ENCODE results near the gene FBXL16. TPM values are rescaled to one million over a fixed set of nuclear protein-coding genes. Genes with fewer than 3 reads are reported as not detected.

The FBXL16 gene
- polyA plus RNA-seq, 1 experiment = 0.67 TPM

DNA sequence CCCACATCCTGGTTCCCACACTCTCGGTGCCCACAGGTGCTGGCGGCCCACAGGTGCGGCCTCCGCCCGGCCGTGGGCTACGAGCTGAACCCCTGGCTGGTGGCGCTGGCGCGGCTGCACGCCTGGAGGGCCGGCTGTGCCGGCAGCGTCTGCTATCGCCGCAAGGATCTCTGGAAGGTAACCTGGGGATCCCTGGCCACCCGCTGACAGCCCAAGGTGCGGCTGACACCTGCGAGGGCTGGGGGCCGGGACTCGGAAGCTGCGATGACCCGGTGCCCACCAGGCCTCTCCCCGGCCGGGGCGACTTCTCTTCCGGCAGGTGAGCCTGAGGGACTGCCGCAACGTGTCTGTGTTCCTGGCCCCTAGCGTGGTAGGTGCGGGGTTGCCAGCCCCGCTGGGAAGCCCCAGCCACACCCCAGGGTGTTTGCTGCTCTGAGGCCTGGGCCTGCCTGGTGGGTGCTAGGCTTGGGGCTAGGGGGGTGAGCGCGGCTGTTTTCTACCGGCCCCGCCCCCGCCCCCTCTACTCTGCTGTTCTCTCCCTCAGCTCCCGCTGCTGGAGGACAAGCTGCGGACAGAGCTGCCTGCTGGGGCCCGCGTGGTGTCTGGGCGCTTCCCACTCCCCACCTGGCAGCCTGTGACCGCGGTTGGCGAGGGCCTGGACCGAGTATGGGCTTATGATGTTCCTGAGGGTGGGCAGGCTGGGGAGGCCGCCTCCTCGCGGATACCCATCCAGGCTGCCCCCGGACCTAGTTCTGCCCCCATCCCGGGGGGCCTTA lies 16.4 kb upstream of the FBXL16 start:
- DNase-seq (ENCODE audit: low read depth) = no peak
- Histone ChIP-seq H3K4me3 (ENCODE audit: low read depth, low read length) (peak overlapping the region; percentile 74), H3K36me3 (ENCODE audit: control insufficient read depth, insufficient read depth, low read length) (peaks cover 2% of the 10 kb centered on the region; the same call in 1 of the 2 replicates), H3K27me3 (ENCODE audit: control insufficient read depth, insufficient read depth, low read length) (no peaks in the 10 kb centered on the region)
- TF ChIP-seq CTCF (IDR thresholded peaks at IDR 0.05; ENCODE audit: insufficient read depth, low read depth, low read length) = no peak
- POLR2A ChIA-PET = no interaction called here
- CTCF ChIA-PET = interaction anchor here (1.1 to 1.6 kb wide), 5 partner anchors 8 to 384 kb away, joined by 3 to 6 read pairs (median 4); no protein-coding TSS in a partner anchor

- peak within 1 kb of the TSS; percentile 74 for H3K4me3 ChIP-seq (ENCODE audit: low read depth, low read length)
- POLR2A ChIA-PET = no interaction called here
- peaks cover 2% of the 10 kb centered on the region; the same call in 1 of the 2 replicates for H3K36me3 ChIP-seq (ENCODE audit: control insufficient read depth, insufficient read depth, low read length)
- H3K27me3 ChIP-seq (ENCODE audit: control insufficient read depth, insufficient read depth, low read length) = no peaks in the 10 kb centered on the region
- CTCF ChIA-PET = interaction anchor here (0.7 to 3.2 kb wide), 7 partner anchors 9 to 385 kb away, joined by 3 to 16 read pairs (median 4); no protein-coding TSS in a partner anchor
- no peak for DNase-seq (ENCODE audit: low read depth)
- TF ChIP-seq CTCF (IDR thresholded peaks at IDR 0.05; ENCODE audit: insufficient read depth, low read depth, low read length) = no peak
Observed at GRCh38 chr16:720990-721764, 15.6 kb upstream of the FBXL16 start, which contains the start of gene ANTKMT. ANTKMT (plus strand) TSS chr16:721146; CDS start chr16:721275, 129 bp downstream.

DNA sequence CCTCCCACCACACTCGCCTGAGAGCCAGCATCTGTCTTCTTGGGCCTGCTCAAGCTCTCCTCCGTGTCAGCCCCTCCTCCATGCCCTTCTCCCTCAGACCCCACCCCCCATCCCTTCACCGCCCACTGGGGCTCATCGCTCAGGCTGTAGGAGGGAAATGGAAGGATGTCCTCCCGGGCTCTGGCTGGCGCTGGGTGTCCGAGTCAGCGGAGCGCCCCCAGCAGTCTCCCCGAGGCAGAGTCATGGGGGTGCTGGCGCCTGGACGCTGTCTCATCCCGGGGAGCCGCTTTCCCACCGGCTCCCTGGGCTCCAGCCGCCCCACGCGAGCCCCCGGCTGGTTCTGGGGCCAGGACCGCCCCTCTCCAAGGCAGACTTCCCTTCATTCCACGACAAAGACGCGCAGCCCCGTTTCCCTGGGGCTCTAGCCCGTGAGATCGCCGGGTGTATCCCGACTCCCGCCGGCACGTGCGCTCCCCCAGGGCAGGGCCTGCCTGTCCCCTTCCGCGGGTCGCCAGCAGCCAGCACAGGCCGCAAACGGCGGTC lies 14.9 kb upstream of the FBXL16 start:
- Histone ChIP-seq H3K4me3 (ENCODE audit: low read depth, low read length) (peak overlapping the region; percentile 74), H3K27me3 (ENCODE audit: control insufficient read depth, insufficient read depth, low read length) (no peaks in the 10 kb centered on the region), H3K36me3 (ENCODE audit: control insufficient read depth, insufficient read depth, low read length) (peaks cover 2% of the 10 kb centered on the region; the same call in 1 of the 2 replicates)
- ChIA-PET POLR2A (no interaction called here), CTCF (interaction anchor here (0.6 to 3.2 kb wide), 14 partner anchors 8 to 385 kb away, joined by 3 to 16 read pairs (median 4); partner anchors contain the start of gene CIAO3)
- TF ChIP-seq CTCF (IDR thresholded peaks at IDR 0.05; ENCODE audit: insufficient read depth, low read depth, low read length) = peak; percentile 45
- no peak for DNase-seq (ENCODE audit: low read depth)

GRCh38 chr16:719815-720446 lies 14.3 kb upstream of the FBXL16 start:
- H3K4me3 ChIP-seq (ENCODE audit: low read depth, low read length) = peak overlapping the region; percentile 74
- peaks cover 2% of the 10 kb centered on the region; the same call in 1 of the 2 replicates for H3K36me3 ChIP-seq (ENCODE audit: control insufficient read depth, insufficient read depth, low read length)
- peak; percentile 45 for TF ChIP-seq CTCF (IDR thresholded peaks at IDR 0.05; ENCODE audit: insufficient read depth, low read depth, low read length)
- DNase-seq (ENCODE audit: low read depth) = no peak
- POLR2A ChIA-PET = no interaction called here
- H3K27me3 ChIP-seq (ENCODE audit: control insufficient read depth, insufficient read depth, low read length) = no peaks in the 10 kb centered on the region
- CTCF ChIA-PET = interaction anchor here (0.6 to 3.2 kb wide), 10 partner anchors 8 to 336 kb away, joined by 3 to 16 read pairs (median 3); partner anchors contain the start of gene CIAO3
